ENCODE results near the gene C15orf62.

The C15orf62 gene, protein sequence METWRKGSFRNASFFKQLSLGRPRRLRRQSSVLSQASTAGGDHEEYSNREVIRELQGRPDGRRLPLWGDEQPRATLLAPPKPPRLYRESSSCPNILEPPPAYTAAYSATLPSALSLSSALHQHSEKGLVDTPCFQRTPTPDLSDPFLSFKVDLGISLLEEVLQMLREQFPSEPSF

DNA sequence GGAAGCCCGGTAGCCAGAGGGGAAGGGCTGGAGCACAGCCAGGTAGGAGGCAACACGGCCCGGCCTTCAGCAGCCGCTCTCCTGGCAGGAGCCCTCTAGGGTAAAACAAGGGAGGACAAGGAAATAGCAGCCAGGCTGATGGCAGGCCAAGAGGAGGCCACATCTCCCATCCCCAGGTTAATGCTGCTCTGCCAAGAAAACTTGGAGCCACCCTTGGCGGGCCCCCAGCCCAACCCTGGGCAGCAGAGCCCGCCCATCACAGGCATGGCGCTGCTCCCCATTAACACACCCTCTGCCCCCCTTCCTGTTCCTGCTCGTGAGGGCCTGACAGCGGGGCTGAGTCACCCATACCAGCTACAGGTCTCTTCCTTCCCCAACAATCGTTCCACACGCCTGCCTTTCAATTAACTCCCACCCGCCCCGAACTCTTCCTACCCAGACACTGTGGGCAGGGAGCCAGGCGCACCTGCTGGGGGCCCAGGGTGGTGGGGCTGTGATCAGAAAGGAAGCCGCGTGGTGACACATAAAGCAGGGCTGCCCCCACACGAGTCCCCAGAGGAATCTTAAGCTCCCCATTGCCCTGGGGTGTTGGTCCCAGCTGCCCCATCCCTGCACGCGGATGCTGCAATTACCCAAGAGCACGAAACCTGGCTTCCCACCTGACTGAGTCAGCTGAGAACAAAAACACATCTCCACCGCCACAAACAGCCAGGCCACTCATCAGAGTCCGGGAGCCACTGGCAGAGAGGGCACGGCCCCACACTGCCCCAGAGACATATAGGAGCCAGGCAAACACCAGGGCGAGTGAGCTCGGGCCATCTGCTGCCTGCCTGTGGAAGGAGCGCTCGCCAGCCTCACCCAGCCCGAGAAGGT is at the start of gene C15orf62:
Gene C15orf62 (plus strand): TSS at position 707 of the 873 bp plus-strand sequence. CDS start 516 bp downstream, outside the sequence.
- peak; percentile 30 for DNase-seq (ENCODE audit: low read depth)
- no peak for TF ChIP-seq CTCF (conservative IDR thresholded peaks at IDR 0.05; ENCODE audit: low read depth, low read length)
- no peak within 1 kb of the TSS for H3K4me3 ChIP-seq (ENCODE audit: low read depth, low read length)

DNA sequence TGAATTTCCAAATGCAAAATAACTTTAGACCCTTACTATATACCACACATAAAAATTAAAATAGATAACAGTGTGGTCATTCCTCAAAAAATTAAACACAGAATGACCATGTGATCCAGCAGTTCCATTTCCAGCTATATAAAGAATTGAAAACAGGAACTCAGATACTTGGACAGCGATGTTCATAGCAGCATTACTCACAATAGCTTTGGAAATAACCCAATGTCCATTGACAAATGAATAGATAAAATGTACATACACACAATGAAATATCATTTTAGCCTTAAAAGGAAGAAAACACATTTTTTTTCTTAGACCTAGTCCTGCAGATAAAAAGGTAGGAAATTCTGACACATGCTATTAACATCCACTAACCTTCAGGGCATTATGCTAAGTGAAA is 48.1 kb upstream of the C15orf62 start:
- no peak for TF ChIP-seq CTCF (conservative IDR thresholded peaks at IDR 0.05; ENCODE audit: low read depth, low read length)
- no peak overlapping the region for H3K4me3 ChIP-seq (ENCODE audit: low read depth, low read length)
- peak; percentile 3 for DNase-seq (ENCODE audit: low read depth)

GRCh38 chr15:40722354-40722753 is 47.4 kb upstream of the C15orf62 start:
- no peak for DNase-seq (ENCODE audit: low read depth)
- no peak overlapping the region for H3K4me3 ChIP-seq (ENCODE audit: low read depth, low read length)
- TF ChIP-seq CTCF (conservative IDR thresholded peaks at IDR 0.05; ENCODE audit: low read depth, low read length), result no peak

- no peak for TF ChIP-seq CTCF (conservative IDR thresholded peaks at IDR 0.05; ENCODE audit: low read depth, low read length)
- no peak for DNase-seq (ENCODE audit: low read depth)
These were observed 46.8 kb upstream of the C15orf62 start for GRCh38 chr15:40722934-40723333.

DNA sequence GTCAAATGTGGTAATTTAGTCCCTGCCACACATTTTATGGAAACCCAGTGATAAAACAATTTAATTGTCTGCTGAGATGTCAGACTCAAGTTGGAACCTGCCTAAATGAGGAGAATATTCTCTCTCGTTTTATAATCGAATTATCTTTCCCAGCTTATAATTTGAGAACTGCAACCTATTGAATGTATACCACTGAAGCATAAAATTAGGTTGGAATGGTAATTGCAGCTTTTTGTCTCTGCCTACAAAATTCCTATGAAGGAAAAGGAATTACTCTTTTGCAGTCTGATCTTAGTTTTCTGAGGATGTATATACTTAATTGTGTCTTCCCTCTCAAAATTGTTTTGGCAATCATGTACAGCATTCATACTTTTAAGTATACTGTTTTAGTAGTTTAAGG is 45.9 kb upstream of the C15orf62 start:
- H3K4me3 ChIP-seq (ENCODE audit: low read depth, low read length), result no peak overlapping the region
- no peak for DNase-seq (ENCODE audit: low read depth)
- no peak for TF ChIP-seq CTCF (conservative IDR thresholded peaks at IDR 0.05; ENCODE audit: low read depth, low read length)

More at GRCh38 chr15:40722934-40723333, 46.8 kb upstream of the C15orf62 start:
- no peak overlapping the region for H3K4me3 ChIP-seq (ENCODE audit: low read depth, low read length)

DNA sequence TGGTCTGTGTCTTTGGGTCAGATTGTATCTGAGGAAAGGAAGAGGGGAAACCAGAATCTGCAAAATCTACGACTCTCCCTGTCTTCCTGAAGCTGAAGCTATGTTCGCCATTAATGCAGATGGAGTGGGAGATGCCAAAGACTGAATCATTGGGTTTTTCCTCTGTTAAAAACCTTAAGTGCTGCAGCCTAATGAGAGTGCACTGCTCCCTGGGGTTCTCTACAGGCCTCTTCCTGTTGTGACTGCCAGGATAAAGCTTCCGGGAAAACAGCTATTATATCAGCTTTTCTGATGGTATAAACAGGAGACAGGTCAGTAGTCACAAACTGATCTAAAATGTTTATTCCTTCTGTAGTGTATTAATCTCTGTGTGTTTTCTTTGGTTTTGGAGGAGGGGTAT is 38.7 kb upstream of the C15orf62 start:
- peak; percentile 71 for DNase-seq (ENCODE audit: low read depth)
- no peak overlapping the region for H3K4me3 ChIP-seq (ENCODE audit: low read depth, low read length)
- no peak for TF ChIP-seq CTCF (conservative IDR thresholded peaks at IDR 0.05; ENCODE audit: low read depth, low read length)
